GM10248 (cell line): ENCODE results near the gene PIGV.

Source experiments
- CTCF ChIA-PET: fragments of 300-600 bp; sonication (Branson Sonifier 250); formaldehyde crosslinking; extraction: SDS; loops from one replicate; lab custom pipeline; 2021; ENCODE audit warnings: antibody characterized with exemption; lab: Yijun Ruan, JAX
- POLR2A ChIA-PET: fragments of 350-650 bp; sonication (Branson Sonifier 250); formaldehyde crosslinking; extraction: SDS; loops from one replicate; lab custom pipeline; 2020; ENCODE audit warnings: antibody characterized with exemption; lab: Yijun Ruan, JAX
- DNase-seq: peaks from one replicate; pipeline ENCODE4 v3.0.0; 2012; ENCODE audit errors: extremely low spot score
- CTCF ChIP-seq: IDR thresholded peaks from 2 replicates; pipeline ENCODE4 v1.5.1; 2012; ENCODE audit warnings: mild to moderate bottlenecking, low read depth; ENCODE audit errors: extremely low read depth, missing control alignments, control extremely low read depth

PIGV gene

GRCh38 chr1:26768755-26769154 is 19.0 kb upstream of the PIGV start:
- POLR2A ChIA-PET = no interaction called here
- DNase-seq = no peak
- TF ChIP-seq CTCF = no peak
- CTCF ChIA-PET = interaction anchor here (1.5 kb wide), 2 partner anchors 17 to 20 kb away, joined by 3 to 6 read pairs; no protein-coding TSS in a partner anchor

GRCh38 chr1:26771285-26771642 is 16.5 kb upstream of the PIGV start:
- no peak for TF ChIP-seq CTCF
- ChIA-PET POLR2A (no interaction called here), CTCF (interaction anchor here (0.7 to 2.4 kb wide), 5 partner anchors 12 to 172 kb away, joined by 3 to 9 read pairs (median 4); no protein-coding TSS in a partner anchor)
- DNase-seq = no peak

- no peak for TF ChIP-seq CTCF
- POLR2A ChIA-PET = no interaction called here
- DNase-seq = peak; percentile 44
- CTCF ChIA-PET = interaction anchor here (0.7 to 2.4 kb wide), 6 partner anchors 13 to 172 kb away, joined by 3 to 9 read pairs (median 4); no protein-coding TSS in a partner anchor
Observed at GRCh38 chr1:26771643-26772321, 16.0 kb upstream of the PIGV start.

- ChIA-PET POLR2A (no interaction called here), CTCF (interaction anchor here (1.1 to 3.0 kb wide), 3 partner anchors 14 to 16 kb away, joined by 5 to 15 read pairs (median 9); partner anchors contain the start of gene PIGV)
- no peak for TF ChIP-seq CTCF
- no peak for DNase-seq
Observed at GRCh38 chr1:26772687-26773086, 15.1 kb upstream of the PIGV start.

GRCh38 chr1:26774462-26774861 is 13.3 kb upstream of the PIGV start:
- ChIA-PET CTCF (interaction anchor here (3.0 kb wide), 1 partner anchor 13 kb away, joined by 15 read pairs; the partner anchor contains the start of gene PIGV), POLR2A (interaction anchor here (0.6 kb wide), 1 partner anchor 1539 kb away, joined by 5 read pairs; no protein-coding TSS in a partner anchor)
- TF ChIP-seq CTCF = no peak
- no peak for DNase-seq

- POLR2A ChIA-PET = no interaction called here
- no peak for DNase-seq
- CTCF ChIA-PET = interaction anchor here (3.0 kb wide), 1 partner anchor 12 kb away, joined by 15 read pairs; the partner anchor contains the start of gene PIGV
- no peak for TF ChIP-seq CTCF
Observed at GRCh38 chr1:26775666-26776065, 12.1 kb upstream of the PIGV start.
